Heart left ventricle (tissue), 13 donors: ENCODE measurements around the gene C1orf116.

ENCODE experiments used
- CTCF ChIP-seq, 12 donors: fragments of 200-600 bp; sonication (generic) in 4 of 12; IDR thresholded peaks; one replicate each; pipeline versions ENCODE4 v1.5.0 to v1.8.0; 2018 to 2022; ENCODE audit warnings: antibody characterized with exemption in 12 of 12, mild to moderate bottlenecking in 5 of 12
- POLR2A ChIP-seq, 2 donors: fragments of 450-650 bp; IDR thresholded peaks; one replicate each; pipeline ENCODE4 v1.6.1; 2017; ENCODE audit warnings: antibody characterized with exemption in 2 of 2, mild to moderate bottlenecking in 2 of 2, moderate library complexity in 2 of 2
- donor health status: ischemic (EF 13 %, LVEDD 7.1; RV severe dilation, severe dysfunction).
- donor health status: DM: no; HTN: yes; CAD: no.
- donor health status: DM: no; HTN: no; CAD: no.
- donor health status: ischemic (EF 25% LVEDD 6.9; RV normal size, moderate dysfunction).
- donor health status: ischemic (EF 25% LVEDD 5.7; RV mildly dilated, moderate dysfunction).
- donor health status: ischemic (EF 35%, LVEDD 5.7; RV mildly dilated, moderate dysfunction).
- donor health status: nonischemic (EF 11% LVEDD 7.7; RV severe dilation, severe dysfunction).
- donor health status: DM: yes; HTN: yes; CAD: no.
- donor health status: PGD.
- donor health status: ischemic (EF 29% LVEDD 5.4; RV normal size, mild dysfunction).
- donor health status: nonischemic (EF 23%, LVEDD 6.1; RV moderate dilation, normal function).

GRCh38 chr1:207020709-207021107, 11.8 kb downstream of the C1orf116 start:
- TF ChIP-seq CTCF (IDR thresholded peaks at IDR 0.05) (no peak), POLR2A (IDR thresholded peaks at IDR 0.05) (no peak)
